D341Med (cell line): ENCODE data around the gene GNL3.
"Not testable (repeated sequence)": the region's sequence is repeated elsewhere in the genome, so short reads cannot be mapped to it uniquely, and the experiment has no call there.

Source experiments
- DNase-seq: peaks from one replicate; pipeline ENCODE4 v3.0.0; 2012; ENCODE audit warnings: low spot score

Gene GNL3

GRCh38 chr3:52721002-52721729 is 35.3 kb downstream of the GNL3 start:
- no peak for DNase-seq

DNA sequence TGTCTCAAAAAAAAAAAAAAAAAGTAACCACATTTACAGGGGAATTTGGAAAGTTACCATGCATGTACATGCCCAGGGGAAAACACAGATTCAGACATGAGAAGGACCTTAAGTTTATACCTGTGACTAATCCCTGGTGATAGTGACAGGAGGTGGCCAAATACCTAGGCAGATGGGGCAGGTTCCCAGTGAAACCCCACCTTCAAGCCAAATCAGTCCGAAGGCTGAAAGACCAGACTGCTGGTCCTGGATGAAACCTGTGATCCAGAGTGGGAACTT is 35.8 kb downstream of the GNL3 start:
- DNase-seq, result no peak

DNA sequence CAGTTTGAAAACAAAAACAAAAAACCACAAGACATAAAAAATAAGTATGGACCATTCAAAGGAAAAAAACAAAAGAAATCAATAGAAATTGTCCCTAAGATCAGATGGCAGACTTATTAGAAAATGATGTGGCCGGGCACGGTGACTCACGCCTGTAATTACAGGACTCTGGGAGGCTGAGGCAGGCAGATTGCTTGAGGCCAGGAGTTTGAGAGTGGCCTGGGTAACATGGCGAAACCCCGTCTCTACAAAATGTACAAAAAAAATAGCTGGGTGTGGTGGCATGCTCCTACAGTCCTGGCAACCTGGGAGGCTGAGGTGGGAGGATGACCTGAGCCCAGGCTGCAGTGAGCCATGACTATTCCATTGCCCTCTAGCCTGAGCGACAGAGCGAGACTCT is 36.7 kb downstream of the GNL3 start:
- no peak for DNase-seq

GRCh38 chr3:52723935-52724334 is 38.1 kb downstream of the GNL3 start:
- DNase-seq, result no peak

- no peak for DNase-seq
Measured at GRCh38 chr3:52724511-52724910, 38.7 kb downstream of the GNL3 start.

- DNase-seq, result not testable (repeated sequence)
Measured at GRCh38 chr3:52728753-52729152, 42.9 kb downstream of the GNL3 start.

DNA sequence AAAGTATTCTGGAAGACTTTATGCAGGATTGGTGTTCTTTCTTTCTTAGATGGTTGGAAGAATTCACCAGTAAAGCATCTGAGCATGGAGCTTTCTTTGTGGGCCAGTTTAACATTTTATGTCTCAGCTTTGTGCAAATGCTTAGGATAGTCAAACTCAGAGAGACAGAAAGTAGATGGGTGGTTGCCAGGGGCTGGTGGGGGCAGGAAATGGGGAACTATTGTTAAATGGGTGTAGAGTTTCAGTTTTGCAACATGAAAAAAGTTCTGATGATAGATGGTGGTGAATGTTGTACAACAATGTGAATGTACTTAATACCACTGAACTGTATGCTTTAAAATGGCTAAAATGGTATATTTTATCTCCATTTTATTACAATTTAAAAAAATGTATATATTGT is 44.8 kb downstream of the GNL3 start:
- DNase-seq, result no peak

DNA sequence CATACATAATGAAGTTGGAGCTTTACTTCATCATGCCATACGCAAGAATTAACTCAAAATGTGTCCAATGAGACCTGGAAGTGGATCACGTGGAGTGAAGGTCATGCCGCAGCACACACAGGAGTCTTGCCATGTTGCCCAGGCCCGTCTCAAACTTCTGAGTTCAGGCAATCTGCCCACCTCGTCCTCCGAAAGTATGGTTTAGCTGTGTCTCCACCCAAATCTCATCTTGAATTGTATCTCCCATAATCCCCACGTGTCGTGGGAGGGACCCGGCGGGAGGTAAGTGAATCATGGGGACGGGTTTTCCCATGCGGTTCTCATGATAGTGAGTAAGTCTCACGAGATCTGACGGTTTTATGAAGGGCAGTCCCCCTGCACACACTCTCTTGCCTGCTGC is 45.8 kb downstream of the GNL3 start:
- no peak for DNase-seq

DNA sequence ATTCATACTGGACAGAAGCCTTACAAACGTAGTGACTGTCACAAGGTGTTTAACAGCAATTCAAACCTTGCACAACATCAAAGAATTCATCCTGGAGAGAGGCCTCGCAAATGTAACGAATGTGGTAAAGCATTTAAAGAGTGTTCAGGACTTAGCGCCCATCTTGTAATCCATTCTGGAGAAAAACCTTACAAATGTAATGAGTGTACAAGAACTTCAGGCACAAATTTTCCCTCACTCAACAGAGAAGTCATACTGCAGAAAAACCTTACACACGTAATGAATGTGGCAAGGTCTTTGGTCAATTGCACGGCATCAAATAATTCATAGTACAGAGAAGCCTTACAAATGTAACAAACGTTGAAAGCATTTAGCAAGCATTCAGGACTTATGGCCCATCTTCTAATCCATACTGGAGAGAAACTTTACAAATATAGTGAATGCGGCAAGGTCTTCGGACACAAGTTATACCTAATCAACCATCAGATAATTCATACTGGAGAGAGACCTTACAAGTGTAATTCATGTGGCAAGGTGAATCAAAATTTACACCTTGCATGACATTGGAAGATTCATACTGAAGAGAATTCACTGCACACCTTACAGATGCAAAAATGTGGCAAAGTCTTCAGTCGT is 47.5 kb downstream of the GNL3 start:
- no peak for DNase-seq

DNA sequence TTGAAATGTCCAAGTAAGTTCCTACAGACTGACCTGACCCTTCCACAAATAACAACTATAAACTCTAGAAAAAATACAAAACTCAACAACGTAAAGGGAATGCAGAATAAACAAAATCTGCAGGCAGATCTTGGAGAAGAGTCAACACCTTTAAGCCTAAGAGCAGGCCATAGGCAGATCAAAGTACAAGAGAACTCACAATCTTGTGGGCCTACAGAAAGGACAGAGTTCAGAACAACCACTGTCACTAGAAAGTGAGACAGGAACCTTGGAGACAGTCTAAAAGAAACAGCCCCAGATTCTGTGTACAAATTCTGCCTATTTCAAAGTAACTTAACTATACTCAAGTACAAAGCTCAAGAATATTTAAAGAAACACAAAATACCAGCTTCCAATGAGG is 53.9 kb downstream of the GNL3 start:
- no peak for DNase-seq

- peak; percentile 43 for DNase-seq
Measured at GRCh38 chr3:52742418-52743041, 56.7 kb downstream of the GNL3 start.

DNA sequence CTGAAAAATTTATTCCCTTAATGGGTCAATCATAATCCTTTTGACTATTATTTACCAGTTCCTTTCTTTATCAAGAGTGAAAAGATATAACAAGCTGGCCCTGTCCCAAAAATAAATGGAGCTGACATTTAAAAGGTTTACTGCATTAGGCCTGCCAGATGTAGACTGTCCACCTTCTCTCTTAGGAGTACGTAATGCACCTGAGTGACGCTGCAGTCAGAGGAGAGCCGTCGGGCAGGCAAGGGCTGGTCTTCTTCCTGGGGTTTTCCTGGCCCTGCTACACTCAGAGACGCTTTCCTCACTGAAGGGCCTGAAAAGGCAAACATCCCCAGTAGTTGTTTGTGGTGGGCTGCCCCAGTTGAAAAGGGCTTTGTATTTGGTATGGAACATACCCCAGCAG is 57.3 kb downstream of the GNL3 start:
- DNase-seq, result no peak

GRCh38 chr3:52743721-52744120 is 57.9 kb downstream of the GNL3 start:
- no peak for DNase-seq
